Aorta (tissue), 5 donors: Measurements from ENCODE around the gene L1TD1. TPM values are rescaled to one million over a fixed set of nuclear protein-coding genes. Genes with fewer than 3 reads are reported as not detected.

Experiments used
- ATAC-seq: fragments of 200-7000 bp; cut with Tn5 transposase; one replicate; pipeline ENCODE4 v1.9.1; 2022; ENCODE audit warnings: moderate library complexity; ENCODE audit not compliant: low FRiP score
- DNase-seq, 2 donors: peaks; one replicate each; pipeline ENCODE4 v3.0.0-alpha.2; 2020
- H3K27ac ChIP-seq, 2 donors: one replicate each; pipeline ENCODE4 v1.5.1; 2013; ENCODE audit warnings: low read length in 2 of 2, mild to moderate bottlenecking in 2 of 2, moderate library complexity in 2 of 2, control low read depth in 1 of 2, inconsistent platforms in 1 of 2, low read depth in 1 of 2
- H3K27me3 ChIP-seq, 2 donors: one replicate each; pipeline ENCODE4 v1.6.1; 2013; ENCODE audit warnings: control low read depth in 1 of 2, low read length in 1 of 2, mild to moderate bottlenecking in 1 of 2, moderate library complexity in 1 of 2; ENCODE audit not compliant: insufficient read depth in 2 of 2, control insufficient read depth in 1 of 2
- H3K36me3 ChIP-seq, 2 donors: one replicate each; pipeline ENCODE4 v1.6.1; 2013; ENCODE audit warnings: control low read depth in 1 of 2, low read length in 1 of 2, mild to moderate bottlenecking in 1 of 2; ENCODE audit not compliant: insufficient read depth in 2 of 2, control insufficient read depth in 1 of 2
- H3K4me1 ChIP-seq, 2 donors: one replicate each; pipeline ENCODE4 v1.6.1; 2013; ENCODE audit warnings: low read length in 2 of 2, control low read depth in 1 of 2, mild to moderate bottlenecking in 1 of 2, moderate library complexity in 1 of 2; ENCODE audit not compliant: insufficient read depth in 2 of 2, control insufficient read depth in 1 of 2
- H3K4me3 ChIP-seq, 2 donors: one replicate each; pipeline ENCODE4 v1.5.1; 2013; ENCODE audit warnings: low read length in 2 of 2, control low read depth in 1 of 2, mild to moderate bottlenecking in 1 of 2
- H3K9me3 ChIP-seq: one replicate; pipeline ENCODE4 v1.6.1; 2013; ENCODE audit warnings: mild to moderate bottlenecking, low read length; ENCODE audit not compliant: control insufficient read depth
- WGBS, 2 donors: extraction: QIAGEN DNeasy Blood & Tissue Kit; methylation state at CpG; one replicate each; pipeline ENCODE4 v1.1.7; 2013; 5-methylcytosine and 5-hydroxymethylcytosine counted together
- intact Hi-C, 2 donors: fragments of 100-400 bp; cut with DNase I; formaldehyde crosslinking; loops; one replicate each; pipeline versions ENCODE4 v1.14.2 to v1.15.0; 2022
- polyA plus RNA-seq, 2 donors: library from polyadenylated mRNA; stranded (reverse); fragments of 200-250 nt; gene quantifications; one replicate each; pipeline ENCODE4 v1.2.3, GENCODE V29; 2013
- total RNA-seq, 2 donors: library from RNA; stranded (reverse); fragmentation: NEBNext Ultra II Directional; extraction: Animal tissue kit (Norgen Biotek cat#: 25700); gene quantifications; one replicate each; pipeline ENCODE4 v1.2.1, GENCODE V29; 2021
- donor health status: healthy with polysubstance abuse.
- donor health status: Bipolar disorder and iron deficiency.
- donor health status: DM: no; HTN: no; CAD: no.
- donor health status: DM: no; HTN: no; CAD: no.
- donor health status: DM: yes; HTN: yes; CAD: no.

The L1TD1 gene
- total and polyA plus RNA-seq, 4 donors = 0.10 to 0.84 (median 0.68) TPM; not detected in 1

- H3K4me3 ChIP-seq = no peak overlapping the region
- intact Hi-C loops = no loop called here
- no peaks in the 10 kb centered on the region for H3K4me1 ChIP-seq
- no peaks in the 10 kb centered on the region for H3K9me3 ChIP-seq
- WGBS, 2 donors = 63 to 68% methylated on average over 14 of the region's 14 CpGs
- DNase-seq = no peak
- H3K36me3 ChIP-seq = no peaks in the 10 kb centered on the region
- no peak for ATAC-seq
- no peak overlapping the region for H3K27ac ChIP-seq
- no peaks in the 10 kb centered on the region for H3K27me3 ChIP-seq
These were observed 52.9 kb downstream of the L1TD1 start for GRCh38 chr1:62247391-62248168.

GRCh38 chr1:62250126-62250726 is 55.6 kb downstream of the L1TD1 start:
- Histone ChIP-seq H3K36me3 (no peaks in the 10 kb centered on the region), H3K9me3 (no peaks in the 10 kb centered on the region), H3K27me3 (no peaks in the 10 kb centered on the region), H3K4me3 (no peak overlapping the region), H3K27ac (no peak overlapping the region), H3K4me1 (no peaks in the 10 kb centered on the region)
- 80 to 84% methylated on average over 10 of the region's 10 CpGs for WGBS, 2 donors
- DNase-seq (no peak), ATAC-seq (no peak)
- intact Hi-C loops = no loop called here

- intact Hi-C loops = no loop called here
- H3K27ac ChIP-seq = no peak overlapping the region
- 98 to 99% methylated on average over 4 of the region's 4 CpGs for WGBS, 2 donors
- no peaks in the 10 kb centered on the region for H3K27me3 ChIP-seq
- no peak overlapping the region for H3K4me3 ChIP-seq
- DNase-seq = no peak
- no peaks in the 10 kb centered on the region for H3K9me3 ChIP-seq
- H3K36me3 ChIP-seq = no peaks in the 10 kb centered on the region
- no peak for ATAC-seq
- H3K4me1 ChIP-seq = no peaks in the 10 kb centered on the region
These were observed 64.9 kb downstream of the L1TD1 start for GRCh38 chr1:62259551-62259950.

- H3K36me3 ChIP-seq = no peaks in the 10 kb centered on the region
- ATAC-seq = no peak
These were observed 66.0 kb downstream of the L1TD1 start for GRCh38 chr1:62260688-62261087.

More at GRCh38 chr1:62260688-62261087, 66.0 kb downstream of the L1TD1 start:
- DNase-seq = no peak
- intact Hi-C loops = no loop called here
- WGBS, 2 donors = 89 to 90% methylated on average over 3 of the region's 3 CpGs
- no peak overlapping the region for H3K4me3 ChIP-seq
- no peaks in the 10 kb centered on the region for H3K4me1 ChIP-seq
- no peaks in the 10 kb centered on the region for H3K9me3 ChIP-seq
- no peaks in the 10 kb centered on the region for H3K27me3 ChIP-seq
- no peak overlapping the region for H3K27ac ChIP-seq

Other genes starting within 250 kb of the L1TD1 start
- gene KANK4, start 124.6 kb downstream of the L1TD1 start, total RNA-seq = under 1 TPM; 0.42 to 0.66 TPM
- under 1 TPM in 1 of 2 donors, not detected in 1; 0.13 TPM for gene KANK4, start 124.6 kb downstream of the L1TD1 start, polyA plus RNA-seq
- 10 to 100 TPM; 21.3 to 22.9 TPM for gene USP1, start 242.2 kb downstream of the L1TD1 start, total RNA-seq
- 10 to 100 TPM; 13.5 to 14.5 TPM for gene USP1, start 242.2 kb downstream of the L1TD1 start, polyA plus RNA-seq